PC-3 (cell line): ENCODE data around the gene MAGI1. TPM values are rescaled to one million over a fixed set of nuclear protein-coding genes. Genes with fewer than 3 reads are reported as not detected.

Experiments used
- ATAC-seq: fragments of 200-7000 bp; cut with Tn5 transposase; 2 replicates; pipeline ENCODE4 v1.9.1; 2020; ENCODE audit warnings: mild to moderate bottlenecking, moderate library complexity
- BruUV-seq: library from RNA; stranded (reverse); fragments of 400-500 nt; replicated peaks from 2 replicates; lab custom pipeline; 2021; lab: Mats Ljungman, UMichigan
- CTCF ChIA-PET: fragments of 300-600 bp; sonication (Branson Sonifier 250); formaldehyde crosslinking; loops from one replicate; lab custom pipeline; 2022; ENCODE audit warnings: antibody characterized with exemption; lab: Charles Lee
- POLR2A ChIA-PET: fragments of 300-600 bp; sonication (Branson Sonifier 250); formaldehyde crosslinking; loops from one replicate; lab custom pipeline; 2022; ENCODE audit warnings: antibody characterized with exemption; ENCODE audit not compliant: unreplicated experiment; lab: Charles Lee
- DNase-seq: peaks from one replicate; pipeline ENCODE4 v3.0.0-alpha.2; 2015
- H2AFZ ChIP-seq: fragments of 300-600 bp; sonication (generic); 2 replicates; pipeline ENCODE4 v1.6.0; 2016; ENCODE audit warnings: antibody characterized with exemption, low read length
- H3F3A ChIP-seq: fragments of 300-600 bp; sonication (generic); one replicate; pipeline ENCODE4 v1.6.0; 2017; ENCODE audit warnings: antibody characterized with exemption, low read length, control low read depth, mild to moderate bottlenecking; ENCODE audit not compliant: unreplicated experiment
- H3K27ac ChIP-seq: fragments of 300-600 bp; sonication (generic); 2 replicates; pipeline ENCODE4 v1.5.1; 2016; ENCODE audit warnings: mild to moderate bottlenecking, low read length
- H3K27me3 ChIP-seq: fragments of 300-600 bp; sonication (generic); 2 replicates; pipeline ENCODE4 v1.6.1; 2016; ENCODE audit warnings: low read length, mixed read lengths
- H3K36me3 ChIP-seq: fragments of 300-600 bp; sonication (generic); 2 replicates; pipeline ENCODE4 v1.6.1; 2016; ENCODE audit warnings: low read depth, mixed run types, low read length, mixed read lengths
- H3K4me1 ChIP-seq: fragments of 300-600 bp; sonication (generic); 2 replicates; pipeline ENCODE4 v1.5.1; 2016; ENCODE audit warnings: low read length; ENCODE audit not compliant: insufficient read depth
- H3K4me2 ChIP-seq: fragments of 300-600 bp; sonication (generic); 2 replicates; pipeline ENCODE4 v1.6.0; 2016; ENCODE audit warnings: low read length
- H3K4me3 ChIP-seq: fragments of 300-600 bp; sonication (generic); 2 replicates; pipeline ENCODE4 v1.5.1; 2016; ENCODE audit warnings: mild to moderate bottlenecking, low read length, mixed read lengths
- H3K79me2 ChIP-seq: fragments of 300-600 bp; sonication (generic); 2 replicates; pipeline ENCODE4 v1.6.1; 2017; ENCODE audit warnings: low read length, mixed read lengths
- H3K9ac ChIP-seq: fragments of 300-600 bp; sonication (generic); 2 replicates; pipeline ENCODE4 v1.6.0; 2016; ENCODE audit warnings: mild to moderate bottlenecking, low read length
- H3K9me2 ChIP-seq: fragments of 300-600 bp; sonication (generic); replicated peaks from 2 replicates; pipeline ENCODE4 v1.6.1; 2016; ENCODE audit warnings: mixed run types, low read length, mixed read lengths
- H3K9me3 ChIP-seq: fragments of 300-600 bp; sonication (generic); 2 replicates; pipeline ENCODE4 v1.6.1; 2016; ENCODE audit warnings: low read length, mixed read lengths
- H4K20me1 ChIP-seq: fragments of 300-600 bp; sonication (generic); 2 replicates; pipeline ENCODE4 v1.6.1; 2016; ENCODE audit warnings: low read length, mixed read lengths
- CTCF ChIP-seq: fragments of 300-600 bp; sonication (generic); conservative IDR thresholded peaks from 2 replicates; pipeline ENCODE4 v1.5.1; 2017; ENCODE audit warnings: antibody characterized with exemption, low read depth, mild to moderate bottlenecking, low read length
- EZH2 ChIP-seq: fragments of 300-600 bp; sonication (generic); IDR thresholded peaks from one replicate; pipeline ENCODE4 v1.6.1; 2017; ENCODE audit warnings: antibody characterized with exemption, mild to moderate bottlenecking, low read length; ENCODE audit not compliant: unreplicated experiment
- EZH2phosphoT487 ChIP-seq: fragments of 300-600 bp; sonication (generic); IDR thresholded peaks from 2 replicates; pipeline ENCODE4 v1.6.1; 2018; ENCODE audit warnings: mild to moderate bottlenecking, antibody characterized with exemption, low read length, borderline replicate concordance
- intact Hi-C: fragments of 100-400 bp; cut with micrococcal nuclease; formaldehyde crosslinking; loops from 2 replicates; pipeline ENCODE4 v1.9.0; 2023
- total RNA-seq: library from RNA; depleted of rRNA; stranded (reverse); fragments of >200 nt; gene quantifications from 2 replicates; pipeline ENCODE4 v1.2.3, GENCODE V29; 2014

MAGI1 gene
- total RNA-seq, 1 experiment from 2014 or later: 8.9 TPM

GRCh38 chr3:65701516-65701915 is 337.2 kb downstream of the MAGI1 start:
- H3K9me3 ChIP-seq: no peaks in the 10 kb centered on the region
- no peak for TF ChIP-seq EZH2
- TF ChIP-seq CTCF: no peak
- TF ChIP-seq EZH2phosphoT487: no peak
- ChIA-PET CTCF (no interaction called here), POLR2A (no interaction called here)
- no peak overlapping the region for H2AFZ ChIP-seq
- H3K4me3 ChIP-seq: no peak overlapping the region
- H3F3A ChIP-seq: no peaks in the 10 kb centered on the region
- DNase-seq (no peak), ATAC-seq (no peak)
- no peaks in the 10 kb centered on the region for H3K79me2 ChIP-seq
- H3K4me2 ChIP-seq: no peak overlapping the region
- intact Hi-C loops: no loop called here
- H3K4me1 ChIP-seq: no peaks in the 10 kb centered on the region
- no TSS peak for BruUV-seq
- no peaks in the 10 kb centered on the region for H3K9me2 ChIP-seq
- no peak overlapping the region for H3K27ac ChIP-seq
- no peaks in the 10 kb centered on the region for H3K27me3 ChIP-seq
- no peaks in the 10 kb centered on the region for H4K20me1 ChIP-seq
- no peak overlapping the region for H3K9ac ChIP-seq
- no peaks in the 10 kb centered on the region for H3K36me3 ChIP-seq

DNA sequence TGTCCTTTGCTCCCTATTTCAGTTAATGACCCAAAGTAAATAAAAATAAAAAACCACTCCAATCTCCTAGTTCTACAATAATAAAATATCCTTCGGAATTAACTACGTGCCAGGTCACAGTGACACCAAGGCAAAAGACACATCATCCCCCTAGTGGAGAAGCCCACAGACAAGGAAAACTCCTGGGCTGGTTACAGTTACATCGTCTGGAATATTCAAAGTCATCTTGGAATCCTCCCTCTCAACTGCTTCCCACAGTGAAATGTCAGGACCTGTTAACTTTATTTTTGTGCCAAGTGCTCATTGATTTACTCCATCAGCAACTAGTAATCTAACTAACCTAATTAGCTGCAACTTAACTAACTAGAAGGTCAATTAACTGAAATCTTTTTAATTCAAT is 349.3 kb downstream of the MAGI1 start:
- Histone ChIP-seq H3K36me3 (no peaks in the 10 kb centered on the region), H3K27ac (no peak overlapping the region), H3K4me1 (no peaks in the 10 kb centered on the region), H3K9me2 (no peaks in the 10 kb centered on the region), H3K9ac (no peak overlapping the region), H3K79me2 (no peaks in the 10 kb centered on the region), H3K9me3 (no peaks in the 10 kb centered on the region), H2AFZ (no peak overlapping the region), H3F3A (no peaks in the 10 kb centered on the region), H4K20me1 (no peaks in the 10 kb centered on the region), H3K4me3 (no peak overlapping the region), H3K27me3 (no peaks in the 10 kb centered on the region), H3K4me2 (no peak overlapping the region)
- ATAC-seq (no peak), DNase-seq (no peak)
- BruUV-seq: no TSS peak
- ChIA-PET CTCF (interaction anchor here (0.7 kb wide), 1 partner anchor 119 kb away, joined by 4 read pairs; no protein-coding TSS in a partner anchor), POLR2A (no interaction called here)
- intact Hi-C loops: no loop called here
- TF ChIP-seq EZH2: no peak
- TF ChIP-seq CTCF: no peak
- TF ChIP-seq EZH2phosphoT487: no peak

- Histone ChIP-seq H3K9ac (no peak overlapping the region), H4K20me1 (no peaks in the 10 kb centered on the region), H3K27me3 (no peaks in the 10 kb centered on the region), H3K4me2 (no peak overlapping the region), H3F3A (no peaks in the 10 kb centered on the region), H3K27ac (no peak overlapping the region), H3K4me3 (no peak overlapping the region), H3K9me3 (no peaks in the 10 kb centered on the region), H3K36me3 (no peaks in the 10 kb centered on the region), H3K4me1 (no peaks in the 10 kb centered on the region), H3K79me2 (no peaks in the 10 kb centered on the region), H3K9me2 (no peaks in the 10 kb centered on the region), H2AFZ (no peak overlapping the region)
- intact Hi-C loops: no loop called here
- no peak for DNase-seq
- TF ChIP-seq CTCF: no peak
- TF ChIP-seq EZH2: no peak
- TF ChIP-seq EZH2phosphoT487: no peak
- no TSS peak for BruUV-seq
- POLR2A ChIA-PET: no interaction called here
- CTCF ChIA-PET: no interaction called here
- ATAC-seq: no peak
Measured at GRCh38 chr3:65687741-65688140, 351.0 kb downstream of the MAGI1 start.
